ENCODE measurements around the gene METTL16.

DNA sequence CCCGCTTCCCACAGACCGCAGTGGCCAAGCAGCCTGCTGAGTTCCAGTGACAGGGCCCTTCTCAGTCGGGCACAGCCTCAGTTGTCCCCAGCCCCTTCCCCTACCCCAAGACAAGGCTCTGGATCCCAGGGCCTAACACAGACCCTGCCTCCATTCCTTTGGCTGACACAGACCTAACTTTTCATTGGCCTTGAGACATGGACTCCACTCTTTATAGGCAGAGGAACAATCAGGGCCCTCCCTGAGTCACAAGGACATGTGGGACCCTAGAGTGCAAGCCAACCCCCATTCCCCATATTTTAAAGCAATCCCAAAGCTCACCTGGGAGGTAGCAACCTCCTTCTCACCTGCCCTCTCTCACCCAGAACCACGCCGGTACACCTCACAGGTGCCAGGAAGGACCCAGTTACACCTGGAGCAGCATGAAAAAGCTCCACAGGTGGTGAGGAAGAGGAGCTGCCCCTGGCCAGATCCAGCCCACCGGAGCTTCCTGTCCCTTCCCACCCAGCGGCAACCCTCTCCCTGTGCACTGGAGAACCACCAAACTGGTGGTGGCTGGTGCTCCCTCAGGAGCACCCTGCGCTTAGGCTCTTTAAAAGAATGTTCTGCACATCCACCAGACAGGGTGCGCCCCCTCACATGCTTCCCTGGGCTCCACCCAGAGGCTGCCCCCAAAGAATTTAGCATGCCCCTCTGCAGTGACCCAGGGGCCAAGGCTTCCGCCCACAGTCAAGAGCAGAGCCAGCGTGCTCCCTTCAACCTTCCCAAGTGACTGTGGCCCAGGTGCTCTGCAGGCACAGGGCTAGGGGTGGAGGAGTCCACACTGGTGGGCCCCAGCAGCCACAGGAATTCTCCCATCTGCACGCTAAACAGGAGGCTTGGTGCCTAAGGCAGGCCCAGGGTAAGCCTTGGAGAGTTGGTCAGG, 114.2 kb downstream of the METTL16 start:
- TF ChIP-seq POLR2A (IDR thresholded peaks at IDR 0.05) (no peak), POLR2AphosphoS5 (IDR thresholded peaks at IDR 0.05) (no peak), EP300 (IDR thresholded peaks at IDR 0.05; ENCODE audit: low read depth) (no peak)
- TF ChIP-seq, protein P1, sequence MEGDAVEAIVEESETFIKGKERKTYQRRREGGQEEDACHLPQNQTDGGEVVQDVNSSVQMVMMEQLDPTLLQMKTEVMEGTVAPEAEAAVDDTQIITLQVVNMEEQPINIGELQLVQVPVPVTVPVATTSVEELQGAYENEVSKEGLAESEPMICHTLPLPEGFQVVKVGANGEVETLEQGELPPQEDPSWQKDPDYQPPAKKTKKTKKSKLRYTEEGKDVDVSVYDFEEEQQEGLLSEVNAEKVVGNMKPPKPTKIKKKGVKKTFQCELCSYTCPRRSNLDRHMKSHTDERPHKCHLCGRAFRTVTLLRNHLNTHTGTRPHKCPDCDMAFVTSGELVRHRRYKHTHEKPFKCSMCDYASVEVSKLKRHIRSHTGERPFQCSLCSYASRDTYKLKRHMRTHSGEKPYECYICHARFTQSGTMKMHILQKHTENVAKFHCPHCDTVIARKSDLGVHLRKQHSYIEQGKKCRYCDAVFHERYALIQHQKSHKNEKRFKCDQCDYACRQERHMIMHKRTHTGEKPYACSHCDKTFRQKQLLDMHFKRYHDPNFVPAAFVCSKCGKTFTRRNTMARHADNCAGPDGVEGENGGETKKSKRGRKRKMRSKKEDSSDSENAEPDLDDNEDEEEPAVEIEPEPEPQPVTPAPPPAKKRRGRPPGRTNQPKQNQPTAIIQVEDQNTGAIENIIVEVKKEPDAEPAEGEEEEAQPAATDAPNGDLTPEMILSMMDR (IDR thresholded peaks at IDR 0.05): no peak
